Chondrocyte (in vitro differentiated cells): ENCODE data around the gene GALNT17. TPM values are rescaled to one million over a fixed set of nuclear protein-coding genes. Genes with fewer than 3 reads are reported as not detected.
A peak's percentile ranks its signal among the peaks of the same experiment; 100 is the strongest.

ENCODE experiments used
- DNase-seq: peaks from one replicate; pipeline ENCODE4 v3.0.0; 2021; ENCODE audit warnings: mixed read lengths, low spot score
- H3K27ac Mint-ChIP-seq: one replicate; pipeline ENCODE4 v1.8.0; 2021; ENCODE audit warnings: mild to moderate bottlenecking, moderate library complexity, mixed read lengths; ENCODE audit not compliant: unreplicated experiment
- H3K27me3 Mint-ChIP-seq: 2 replicates; pipeline ENCODE4 v1.8.0; 2021; ENCODE audit warnings: low read depth, mixed read lengths
- H3K36me3 Mint-ChIP-seq: 2 replicates; pipeline ENCODE4 v1.8.0; 2021; ENCODE audit warnings: low read depth, mixed read lengths
- H3K4me1 Mint-ChIP-seq: 2 replicates; pipeline ENCODE4 v1.8.0; 2021; ENCODE audit warnings: low read depth, mild to moderate bottlenecking, mixed read lengths
- H3K4me3 Mint-ChIP-seq: one replicate; pipeline ENCODE4 v1.8.0; 2021; ENCODE audit warnings: mild to moderate bottlenecking, moderate library complexity, mixed read lengths; ENCODE audit not compliant: unreplicated experiment
- H3K9me3 Mint-ChIP-seq: 2 replicates; pipeline ENCODE4 v1.8.0; 2021; ENCODE audit warnings: low read depth, mixed read lengths
- total RNA-seq: library from RNA; stranded (reverse); gene quantifications from 3 replicates; pipeline ENCODE4 v1.2.1, GENCODE V29; 2021
- TF ChIP-seq, protein P1 (sequence below): fragments of 200-600 bp; sonication (generic); IDR thresholded peaks from 2 replicates; pipeline ENCODE4 v1.5.0; 2021; ENCODE audit warnings: antibody characterized with exemption, mild to moderate bottlenecking, moderate library complexity

The GALNT17 gene
- total RNA-seq, 1 donor from 2014 or later = 24.4 TPM

- no peaks in the 10 kb centered on the region for H3K27me3 Mint-ChIP-seq
- H3K27ac Mint-ChIP-seq = no peak overlapping the region
- peaks cover 14% of the 10 kb centered on the region for H3K9me3 Mint-ChIP-seq
- peaks cover 9% of the 10 kb centered on the region for H3K36me3 Mint-ChIP-seq
- no peak overlapping the region for H3K4me3 Mint-ChIP-seq
- TF ChIP-seq, protein P1, sequence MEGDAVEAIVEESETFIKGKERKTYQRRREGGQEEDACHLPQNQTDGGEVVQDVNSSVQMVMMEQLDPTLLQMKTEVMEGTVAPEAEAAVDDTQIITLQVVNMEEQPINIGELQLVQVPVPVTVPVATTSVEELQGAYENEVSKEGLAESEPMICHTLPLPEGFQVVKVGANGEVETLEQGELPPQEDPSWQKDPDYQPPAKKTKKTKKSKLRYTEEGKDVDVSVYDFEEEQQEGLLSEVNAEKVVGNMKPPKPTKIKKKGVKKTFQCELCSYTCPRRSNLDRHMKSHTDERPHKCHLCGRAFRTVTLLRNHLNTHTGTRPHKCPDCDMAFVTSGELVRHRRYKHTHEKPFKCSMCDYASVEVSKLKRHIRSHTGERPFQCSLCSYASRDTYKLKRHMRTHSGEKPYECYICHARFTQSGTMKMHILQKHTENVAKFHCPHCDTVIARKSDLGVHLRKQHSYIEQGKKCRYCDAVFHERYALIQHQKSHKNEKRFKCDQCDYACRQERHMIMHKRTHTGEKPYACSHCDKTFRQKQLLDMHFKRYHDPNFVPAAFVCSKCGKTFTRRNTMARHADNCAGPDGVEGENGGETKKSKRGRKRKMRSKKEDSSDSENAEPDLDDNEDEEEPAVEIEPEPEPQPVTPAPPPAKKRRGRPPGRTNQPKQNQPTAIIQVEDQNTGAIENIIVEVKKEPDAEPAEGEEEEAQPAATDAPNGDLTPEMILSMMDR = no peak
- DNase-seq = no peak
- no peaks in the 10 kb centered on the region for H3K4me1 Mint-ChIP-seq
Observed at GRCh38 chr7:71229148-71229547, 97.2 kb downstream of the GALNT17 start.

DNA sequence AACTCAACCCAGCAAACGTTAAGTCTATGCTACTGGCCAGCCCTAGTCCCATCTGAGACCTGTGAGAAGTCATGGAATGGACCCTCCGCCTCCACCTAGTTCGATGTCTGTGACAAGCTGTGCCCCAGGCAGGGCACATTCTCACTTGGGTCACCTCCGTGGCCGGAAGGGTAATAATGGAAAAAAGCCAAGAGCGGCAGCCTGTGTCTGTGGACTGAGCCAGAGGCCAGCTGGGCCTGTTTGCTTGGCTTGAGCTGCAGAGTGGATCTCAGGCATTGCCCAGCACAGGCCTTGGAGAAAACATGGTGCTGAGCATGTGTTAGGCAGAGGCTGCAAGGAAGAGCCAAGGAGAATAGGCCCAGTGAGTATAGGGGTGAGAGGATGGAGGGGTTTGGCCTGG, 97.8 kb downstream of the GALNT17 start:
- H3K4me3 Mint-ChIP-seq = no peak overlapping the region
- H3K36me3 Mint-ChIP-seq = peaks cover 9% of the 10 kb centered on the region
- peaks cover 14% of the 10 kb centered on the region for H3K9me3 Mint-ChIP-seq

DNA sequence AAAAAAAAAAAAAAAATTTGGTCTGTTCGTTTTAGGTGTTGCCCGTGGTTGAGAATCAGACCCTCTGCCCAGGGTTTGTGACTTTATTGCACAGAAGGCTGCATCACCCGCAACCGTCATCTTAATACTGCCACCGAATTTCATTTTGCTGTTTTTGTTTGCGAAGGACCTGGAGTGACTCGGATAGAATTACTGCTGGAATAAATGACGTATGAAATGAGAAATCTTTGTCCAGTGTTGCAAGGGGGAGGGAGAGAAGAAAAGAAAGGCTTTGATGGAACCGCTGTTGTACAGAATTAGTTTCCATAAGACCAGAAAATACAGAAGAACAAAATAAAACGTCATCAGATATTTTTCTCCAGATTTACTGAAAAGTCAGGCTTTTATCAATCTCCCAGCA, 103.3 kb downstream of the GALNT17 start:
- TF ChIP-seq, protein P1 = no peak
- Mint-ChIP-seq H3K9me3 (peaks cover 8% of the 10 kb centered on the region), H3K4me3 (no peak overlapping the region), H3K36me3 (peaks cover 4% of the 10 kb centered on the region), H3K27ac (no peak overlapping the region), H3K4me1 (peaks cover 40% of the 10 kb centered on the region), H3K27me3 (no peaks in the 10 kb centered on the region)
- no peak for DNase-seq

More for the DNA sequence above, 97.8 kb downstream of the GALNT17 start:
- TF ChIP-seq, protein P1 = no peak
- Mint-ChIP-seq H3K27ac (no peak overlapping the region), H3K27me3 (no peaks in the 10 kb centered on the region), H3K4me1 (no peaks in the 10 kb centered on the region)
- DNase-seq = no peak

- no peaks in the 10 kb centered on the region for H3K27me3 Mint-ChIP-seq
- no peak overlapping the region for H3K4me3 Mint-ChIP-seq
- H3K27ac Mint-ChIP-seq = no peak overlapping the region
- H3K4me1 Mint-ChIP-seq = peaks cover 47% of the 10 kb centered on the region
- TF ChIP-seq, protein P1 = no peak
- no peaks in the 10 kb centered on the region for H3K36me3 Mint-ChIP-seq
- DNase-seq = no peak
- peaks cover under 1% of the 10 kb centered on the region for H3K9me3 Mint-ChIP-seq
Observed at GRCh38 chr7:71236230-71237105, 104.5 kb downstream of the GALNT17 start.

DNA sequence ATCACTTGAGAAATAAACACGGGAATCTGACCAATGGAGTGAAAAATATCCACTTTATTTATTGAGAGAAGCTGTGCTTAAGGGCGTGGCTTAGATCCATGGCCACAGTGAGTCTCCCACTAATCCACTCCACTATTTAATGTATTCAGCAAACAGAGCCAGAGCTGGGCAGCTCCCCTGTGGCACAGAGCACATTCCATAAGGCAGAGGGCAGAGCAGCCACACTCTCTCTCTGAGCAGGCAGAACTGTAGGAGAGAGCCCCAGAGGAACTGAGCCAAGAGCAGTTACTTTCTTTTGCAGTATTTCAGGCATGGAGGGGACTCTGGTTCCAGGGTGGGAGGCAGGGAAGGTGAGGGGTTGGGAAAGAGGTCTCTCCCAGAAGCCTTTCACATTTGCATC, 106.0 kb downstream of the GALNT17 start:
- TF ChIP-seq, protein P1 = peak; percentile 78
- no peaks in the 10 kb centered on the region for H3K36me3 Mint-ChIP-seq
- peak overlapping the region; percentile 97 for H3K27ac Mint-ChIP-seq
- no peaks in the 10 kb centered on the region for H3K9me3 Mint-ChIP-seq
- H3K4me1 Mint-ChIP-seq = peaks cover 47% of the 10 kb centered on the region
- DNase-seq = no peak
- H3K4me3 Mint-ChIP-seq = no peak overlapping the region
- H3K27me3 Mint-ChIP-seq = no peaks in the 10 kb centered on the region
